ENCODE results near the gene IL17RA.

Gene IL17RA

GRCh38 chr22:17155941-17156340 is 71.1 kb downstream of the IL17RA start:
- no peaks in the 10 kb centered on the region for H3K9me3 ChIP-seq (ENCODE audit: insufficient read depth, low read depth, low read length)
- H3K9ac ChIP-seq (ENCODE audit: low read depth, low read length) = no peak overlapping the region
- H3K27ac ChIP-seq (ENCODE audit: low read length) = no peak overlapping the region
- no peak overlapping the region for H3K4me3 ChIP-seq (ENCODE audit: low read length)
- H3K4me1 ChIP-seq (ENCODE audit: insufficient read depth, low read length) = no peaks in the 10 kb centered on the region
- H3K27me3 ChIP-seq (ENCODE audit: insufficient read depth, low read length) = no peaks in the 10 kb centered on the region; the same call in 1 of the 2 replicates
- peaks cover 7% of the 10 kb centered on the region; the same call in 1 of the 2 replicates for H3K36me3 ChIP-seq (ENCODE audit: insufficient read depth, low read depth, low read length)

GRCh38 chr22:17157714-17158113 is 72.9 kb downstream of the IL17RA start:
- H3K4me1 ChIP-seq (ENCODE audit: insufficient read depth, low read length) = no peaks in the 10 kb centered on the region
- no peak overlapping the region; the same call in 1 of the 2 replicates for H3K9ac ChIP-seq (ENCODE audit: low read depth, low read length)

GRCh38 chr22:17158176-17158567 is 73.4 kb downstream of the IL17RA start:
- H3K27ac ChIP-seq (ENCODE audit: low read length) = no peak overlapping the region
- peak overlapping the region; percentile 69; the same call in 1 of the 2 replicates for H3K9ac ChIP-seq (ENCODE audit: low read depth, low read length)
- H3K9me3 ChIP-seq (ENCODE audit: insufficient read depth, low read depth, low read length) = no peaks in the 10 kb centered on the region
- peaks cover 7% of the 10 kb centered on the region; the same call in 1 of the 2 replicates for H3K36me3 ChIP-seq (ENCODE audit: insufficient read depth, low read depth, low read length)
- peak overlapping the region; percentile 83 for H3K4me3 ChIP-seq (ENCODE audit: low read length)
- H3K27me3 ChIP-seq (ENCODE audit: insufficient read depth, low read length) = no peaks in the 10 kb centered on the region; the same call in 1 of the 2 replicates
- H3K4me1 ChIP-seq (ENCODE audit: insufficient read depth, low read length) = no peaks in the 10 kb centered on the region

More at GRCh38 chr22:17157714-17158113, 72.9 kb downstream of the IL17RA start:
- Histone ChIP-seq H3K9me3 (ENCODE audit: insufficient read depth, low read depth, low read length) (no peaks in the 10 kb centered on the region), H3K4me3 (ENCODE audit: low read length) (peak overlapping the region; percentile 83; the same call in 1 of the 2 replicates), H3K36me3 (ENCODE audit: insufficient read depth, low read depth, low read length) (peaks cover 7% of the 10 kb centered on the region; the same call in 1 of the 2 replicates), H3K27me3 (ENCODE audit: insufficient read depth, low read length) (no peaks in the 10 kb centered on the region; the same call in 1 of the 2 replicates), H3K27ac (ENCODE audit: low read length) (no peak overlapping the region)

- H3K27ac ChIP-seq (ENCODE audit: low read length) = no peak within 1 kb of the TSS
- H3K9ac ChIP-seq (ENCODE audit: low read depth, low read length) = peak within 1 kb of the TSS; percentile 69; the same call in 1 of the 2 replicates
- H3K4me3 ChIP-seq (ENCODE audit: low read length) = peak within 1 kb of the TSS; percentile 83
- H3K36me3 ChIP-seq (ENCODE audit: insufficient read depth, low read depth, low read length) = peaks cover 7% of the 10 kb centered on the region; the same call in 1 of the 2 replicates
- no peaks in the 10 kb centered on the region for H3K9me3 ChIP-seq (ENCODE audit: insufficient read depth, low read depth, low read length)
- H3K27me3 ChIP-seq (ENCODE audit: insufficient read depth, low read length) = no peaks in the 10 kb centered on the region; the same call in 1 of the 2 replicates
- no peaks in the 10 kb centered on the region for H3K4me1 ChIP-seq (ENCODE audit: insufficient read depth, low read length)
These were observed 74.0 kb downstream of the IL17RA start, which contains the start of gene HDHD5 for GRCh38 chr22:17158568-17159503. Gene HDHD5 (minus strand): TSS chr22:17159277. CDS start chr22:17159251, 26 bp downstream.

- H3K27ac ChIP-seq (ENCODE audit: low read length) = no peak overlapping the region
- H3K9me3 ChIP-seq (ENCODE audit: insufficient read depth, low read depth, low read length) = no peaks in the 10 kb centered on the region
- peak overlapping the region; percentile 83 for H3K4me3 ChIP-seq (ENCODE audit: low read length)
- peak overlapping the region; percentile 68; the same call in 1 of the 2 replicates for H3K9ac ChIP-seq (ENCODE audit: low read depth, low read length)
- no peaks in the 10 kb centered on the region; the same call in 1 of the 2 replicates for H3K27me3 ChIP-seq (ENCODE audit: insufficient read depth, low read length)
- peaks cover 7% of the 10 kb centered on the region; the same call in 1 of the 2 replicates for H3K36me3 ChIP-seq (ENCODE audit: insufficient read depth, low read depth, low read length)
- no peaks in the 10 kb centered on the region for H3K4me1 ChIP-seq (ENCODE audit: insufficient read depth, low read length)
These were observed 74.7 kb downstream of the IL17RA start for GRCh38 chr22:17159504-17159951.

- Histone ChIP-seq H3K9me3 (ENCODE audit: insufficient read depth, low read depth, low read length) (no peaks in the 10 kb centered on the region), H3K9ac (ENCODE audit: low read depth, low read length) (no peak overlapping the region), H3K36me3 (ENCODE audit: insufficient read depth, low read depth, low read length) (peaks cover 7% of the 10 kb centered on the region; the same call in 1 of the 2 replicates), H3K27me3 (ENCODE audit: insufficient read depth, low read length) (no peaks in the 10 kb centered on the region; the same call in 1 of the 2 replicates), H3K4me1 (ENCODE audit: insufficient read depth, low read length) (no peaks in the 10 kb centered on the region), H3K27ac (ENCODE audit: low read length) (no peak overlapping the region), H3K4me3 (ENCODE audit: low read length) (no peak overlapping the region)
These were observed 77.2 kb downstream of the IL17RA start for GRCh38 chr22:17161991-17162390.

- Histone ChIP-seq H3K27me3 (ENCODE audit: insufficient read depth, low read length) (no peaks in the 10 kb centered on the region; the same call in 1 of the 2 replicates), H3K4me3 (ENCODE audit: low read length) (no peak overlapping the region), H3K9me3 (ENCODE audit: insufficient read depth, low read depth, low read length) (no peaks in the 10 kb centered on the region), H3K4me1 (ENCODE audit: insufficient read depth, low read length) (no peaks in the 10 kb centered on the region), H3K27ac (ENCODE audit: low read length) (no peak overlapping the region), H3K9ac (ENCODE audit: low read depth, low read length) (no peak overlapping the region), H3K36me3 (ENCODE audit: insufficient read depth, low read depth, low read length) (peaks cover under 1% of the 10 kb centered on the region; the same call in 1 of the 2 replicates)
These were observed 77.9 kb downstream of the IL17RA start for GRCh38 chr22:17162731-17163130.

- no peak overlapping the region for H3K4me3 ChIP-seq (ENCODE audit: low read length)
- H3K9me3 ChIP-seq (ENCODE audit: insufficient read depth, low read depth, low read length) = no peaks in the 10 kb centered on the region
- no peak overlapping the region for H3K27ac ChIP-seq (ENCODE audit: low read length)
- H3K36me3 ChIP-seq (ENCODE audit: insufficient read depth, low read depth, low read length) = no peaks in the 10 kb centered on the region
- H3K4me1 ChIP-seq (ENCODE audit: insufficient read depth, low read length) = no peaks in the 10 kb centered on the region
- H3K9ac ChIP-seq (ENCODE audit: low read depth, low read length) = no peak overlapping the region
- no peaks in the 10 kb centered on the region; the same call in 1 of the 2 replicates for H3K27me3 ChIP-seq (ENCODE audit: insufficient read depth, low read length)
These were observed 79.7 kb downstream of the IL17RA start for GRCh38 chr22:17164392-17165024.
